ENCODE measurements around the gene RBM34.
"Not testable (repeated sequence)": the region's sequence is repeated elsewhere in the genome, so short reads cannot be mapped to it uniquely, and the experiment has no call there.

RBM34 gene

DNA sequence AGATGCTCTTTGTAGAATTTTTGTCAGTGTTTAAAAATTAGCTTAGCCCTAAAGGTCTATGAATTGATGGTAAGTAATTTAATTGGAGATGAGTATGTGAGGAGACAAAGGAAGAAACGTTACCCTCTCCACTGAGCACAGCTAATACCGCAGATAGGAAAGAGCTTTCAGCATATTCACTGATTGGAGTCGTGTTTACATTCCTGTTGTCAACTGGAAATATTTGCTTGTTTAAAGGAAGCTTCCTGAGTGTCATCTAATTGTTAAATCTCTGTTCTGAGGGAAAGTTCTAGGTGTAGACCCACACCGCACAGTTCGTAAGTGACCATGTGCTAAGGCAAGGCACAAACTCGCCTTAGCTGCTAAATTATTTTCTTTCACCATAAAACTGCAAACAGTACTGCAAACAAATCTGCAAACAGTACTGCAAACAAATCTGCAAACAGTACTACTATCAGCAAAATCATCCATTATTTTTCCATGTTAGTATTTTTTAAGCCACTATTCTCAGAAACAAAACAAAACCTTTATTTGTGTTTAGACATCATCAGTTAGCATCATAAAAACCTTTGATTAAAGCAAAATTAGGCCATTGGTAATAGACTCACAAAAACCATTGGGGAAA lies 65.0 kb downstream of the RBM34 start:
- no peaks in the 10 kb centered on the region for H3K36me3 Mint-ChIP-seq
- no peak overlapping the region for H3K4me3 Mint-ChIP-seq
- H3K9me3 Mint-ChIP-seq (ENCODE audit: low read depth) = no peaks in the 10 kb centered on the region
- peaks cover 8% of the 10 kb centered on the region for H3K27me3 Mint-ChIP-seq
- peaks cover 8% of the 10 kb centered on the region for H3K4me1 Mint-ChIP-seq (ENCODE audit: low read depth)
- H3K27ac Mint-ChIP-seq = no peak overlapping the region

DNA sequence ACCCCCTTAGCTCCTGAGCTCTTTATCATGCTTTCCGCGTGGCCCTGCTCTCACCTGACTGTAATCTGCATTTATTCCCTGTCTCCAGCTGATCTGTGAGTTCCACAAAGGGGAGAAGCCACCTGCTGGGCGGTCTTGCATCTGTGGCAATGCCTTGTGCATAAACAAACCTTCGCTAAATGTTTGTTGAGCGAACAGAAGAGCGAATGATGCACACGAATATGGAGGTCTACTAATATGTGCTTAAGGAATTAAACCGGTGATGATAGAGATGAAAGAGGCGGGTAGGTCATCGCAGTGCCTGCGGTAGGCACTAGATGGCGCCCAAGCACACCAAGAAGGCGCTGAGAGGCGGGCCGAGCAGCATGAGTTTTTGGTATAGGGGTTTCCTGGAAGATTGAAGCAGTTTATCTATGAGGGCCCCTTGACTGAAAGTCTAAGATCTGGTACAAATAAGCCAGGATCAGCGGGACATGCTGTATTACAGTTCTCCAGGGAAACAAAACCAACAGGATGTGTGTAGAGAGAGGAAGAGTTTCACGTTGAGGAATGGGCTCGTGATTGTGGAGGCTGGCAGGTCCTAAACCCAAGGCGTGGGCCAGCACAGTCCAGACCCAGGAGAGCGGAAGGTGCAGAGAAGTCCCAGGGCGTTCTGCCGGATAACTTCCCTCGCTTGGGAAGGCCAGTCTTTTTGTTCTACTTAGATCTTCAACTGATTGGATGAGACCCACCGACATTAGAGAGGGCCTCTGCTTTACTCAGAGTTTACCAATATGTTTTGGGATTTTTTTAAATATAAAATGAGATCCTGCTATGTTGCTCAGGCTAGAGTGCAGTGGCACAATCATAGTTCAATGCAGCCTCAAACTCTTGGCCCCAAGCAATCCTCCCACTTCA lies 67.1 kb downstream of the RBM34 start:
- Mint-ChIP-seq H3K27me3 (peaks cover 7% of the 10 kb centered on the region), H3K4me3 (no peak overlapping the region), H3K36me3 (no peaks in the 10 kb centered on the region), H3K9me3 (ENCODE audit: low read depth) (no peaks in the 10 kb centered on the region), H3K27ac (no peak overlapping the region), H3K4me1 (ENCODE audit: low read depth) (peaks cover 6% of the 10 kb centered on the region)

DNA sequence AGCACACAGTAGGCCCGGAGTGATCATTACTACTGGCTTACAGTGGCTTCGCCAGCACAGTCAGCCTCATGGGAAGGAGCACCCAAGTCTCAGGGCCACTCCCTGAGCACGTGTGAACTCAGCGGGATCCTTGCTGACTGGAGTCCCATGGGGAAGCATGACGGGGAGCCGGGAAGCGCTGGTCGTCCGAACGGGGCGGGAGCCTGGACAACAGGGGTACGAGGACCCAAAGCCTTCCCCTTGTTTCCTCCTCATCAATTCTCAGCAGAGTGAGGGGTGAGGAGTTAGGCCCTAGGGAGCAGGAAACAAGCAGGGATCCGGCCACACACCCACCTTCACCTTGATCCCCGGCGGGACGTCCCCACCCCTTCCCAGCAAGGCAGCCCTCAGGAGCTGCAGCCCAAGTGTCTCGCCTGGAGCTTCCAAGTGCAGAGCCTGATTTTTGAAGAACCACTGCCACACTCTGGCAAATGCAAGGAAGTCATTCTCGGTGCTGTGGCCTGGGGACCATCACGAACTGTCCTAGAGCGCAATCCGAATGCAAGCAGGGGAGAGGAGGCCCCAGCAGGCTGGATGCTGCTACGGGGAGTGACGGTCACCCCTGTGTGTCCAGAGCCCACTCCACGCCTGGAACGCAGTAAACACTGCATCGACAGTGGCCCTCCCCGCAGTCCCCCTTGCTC lies 67.9 kb downstream of the RBM34 start:
- Mint-ChIP-seq H3K4me1 (ENCODE audit: low read depth) (peaks cover 6% of the 10 kb centered on the region), H3K27me3 (peaks cover 7% of the 10 kb centered on the region), H3K4me3 (no peak overlapping the region), H3K36me3 (no peaks in the 10 kb centered on the region), H3K9me3 (ENCODE audit: low read depth) (no peaks in the 10 kb centered on the region), H3K27ac (no peak overlapping the region)

DNA sequence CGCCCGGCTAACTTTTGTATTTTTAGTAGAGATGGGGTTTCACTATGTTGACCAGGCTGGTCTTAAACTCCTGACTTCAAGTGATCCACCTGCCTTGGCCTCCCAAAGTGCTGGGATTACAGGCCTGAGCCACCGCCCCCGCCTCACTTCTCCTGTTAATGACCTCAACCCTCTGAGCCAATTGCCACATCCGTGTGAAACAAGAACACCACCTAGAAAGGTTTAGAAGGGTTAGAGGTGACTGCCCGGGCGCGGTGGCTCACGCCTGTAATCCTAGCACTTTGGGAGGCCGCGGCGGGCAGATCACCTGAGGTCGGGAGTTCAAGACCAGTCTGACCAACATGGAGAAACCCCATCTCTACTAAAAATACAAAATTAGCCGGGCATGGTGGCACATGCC lies 68.6 kb downstream of the RBM34 start:
- not testable (repeated sequence) for H3K4me1 Mint-ChIP-seq (ENCODE audit: low read depth); H3K9me3 Mint-ChIP-seq (ENCODE audit: low read depth); H3K36me3 Mint-ChIP-seq; H3K27me3 Mint-ChIP-seq; H3K27ac Mint-ChIP-seq; H3K4me3 Mint-ChIP-seq

DNA sequence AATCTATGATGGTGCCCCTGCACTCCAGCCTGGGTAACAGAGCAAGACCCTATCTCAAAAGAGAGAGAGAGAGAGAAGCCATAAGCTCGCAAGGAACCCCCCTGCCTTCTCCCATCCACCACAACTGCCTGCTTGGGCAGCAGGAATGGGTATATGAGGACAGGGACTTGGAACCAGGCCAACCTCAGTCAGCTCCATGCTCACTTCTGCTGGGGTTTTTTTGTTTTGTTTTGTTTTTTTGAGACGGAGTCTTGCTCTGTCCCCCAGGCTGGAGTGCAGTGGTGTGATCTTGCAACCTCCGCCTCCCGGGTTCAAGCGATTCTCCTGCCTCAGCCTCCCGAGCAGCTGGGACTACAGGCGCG lies 69.0 kb downstream of the RBM34 start:
- not testable (repeated sequence) for H3K4me3 Mint-ChIP-seq; H3K36me3 Mint-ChIP-seq; H3K27me3 Mint-ChIP-seq; H3K9me3 Mint-ChIP-seq (ENCODE audit: low read depth); H3K4me1 Mint-ChIP-seq (ENCODE audit: low read depth); H3K27ac Mint-ChIP-seq

DNA sequence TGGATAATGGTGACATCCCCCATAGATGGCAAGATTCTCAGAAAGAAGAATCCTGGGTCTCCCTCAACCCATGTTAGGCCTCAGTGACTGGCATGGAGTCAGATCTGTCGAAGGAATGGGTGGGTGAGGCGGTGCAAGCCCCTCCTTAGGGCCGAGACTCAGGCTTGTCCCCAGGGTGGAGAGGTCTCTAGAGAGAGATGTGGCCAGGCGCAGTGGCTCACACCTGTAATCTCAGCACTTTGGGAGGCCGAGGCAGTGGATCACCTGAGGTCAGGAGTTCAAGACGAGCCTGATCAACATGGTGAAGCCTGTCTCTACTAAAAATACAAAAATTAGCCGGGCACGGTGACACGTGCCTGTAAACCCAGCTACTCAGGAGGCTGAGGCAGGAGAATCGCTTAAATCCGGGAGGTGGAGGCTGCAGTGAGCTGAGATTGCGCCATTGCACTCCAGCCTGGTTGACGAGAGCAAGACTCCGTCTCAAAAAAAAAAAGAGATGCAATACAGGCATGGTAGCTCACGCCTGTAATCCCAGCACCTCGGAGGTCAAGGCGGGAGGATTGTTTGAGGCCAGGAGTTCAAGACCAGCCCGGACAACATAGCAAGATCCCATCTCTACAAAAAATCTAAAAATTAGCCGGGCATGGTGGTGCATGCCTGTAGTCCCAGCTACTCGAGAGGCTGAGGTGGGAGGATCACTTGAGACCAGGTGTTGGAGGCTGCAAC lies 69.6 kb downstream of the RBM34 start:
- not testable (repeated sequence) for H3K27me3 Mint-ChIP-seq; H3K4me1 Mint-ChIP-seq (ENCODE audit: low read depth); H3K27ac Mint-ChIP-seq; H3K9me3 Mint-ChIP-seq (ENCODE audit: low read depth); H3K4me3 Mint-ChIP-seq; H3K36me3 Mint-ChIP-seq

DNA sequence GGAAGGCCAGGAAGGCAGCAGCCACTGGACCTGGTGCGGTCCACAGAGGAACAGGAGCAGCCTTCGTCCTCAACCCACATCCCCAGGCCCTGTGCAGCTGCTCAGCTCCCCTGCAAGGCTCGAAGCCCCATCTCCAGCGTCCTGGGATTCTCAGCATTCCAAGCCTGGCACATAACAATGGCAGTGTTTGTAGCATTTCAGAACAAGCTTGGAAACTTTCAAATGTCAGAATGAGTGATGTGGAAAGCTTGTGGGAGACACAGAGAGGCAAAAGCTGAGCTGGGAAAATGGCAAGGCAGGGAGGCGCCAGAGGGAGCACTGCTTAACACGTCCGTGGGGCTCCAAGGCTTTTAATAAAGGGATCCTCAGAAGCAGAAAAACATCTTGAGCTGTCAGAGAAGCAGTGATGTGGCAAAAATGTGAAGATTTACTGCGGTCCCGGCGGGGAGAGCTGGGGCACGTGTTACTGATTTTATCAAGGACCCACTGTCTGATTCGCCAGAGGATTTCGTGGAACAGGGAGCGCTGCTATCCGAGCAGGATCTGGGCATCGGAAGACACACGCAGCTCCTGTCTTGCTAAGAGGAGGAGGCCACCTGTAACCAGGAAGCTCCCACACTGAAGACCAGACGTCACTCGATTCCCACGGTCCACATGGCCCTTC lies 70.5 kb downstream of the RBM34 start:
- H3K4me3 Mint-ChIP-seq = no peak overlapping the region
- no peak overlapping the region for H3K27ac Mint-ChIP-seq
- no peaks in the 10 kb centered on the region for H3K36me3 Mint-ChIP-seq
- peaks cover 6% of the 10 kb centered on the region for H3K4me1 Mint-ChIP-seq (ENCODE audit: low read depth)
- peaks cover 2% of the 10 kb centered on the region for H3K27me3 Mint-ChIP-seq
- H3K9me3 Mint-ChIP-seq (ENCODE audit: low read depth) = no peaks in the 10 kb centered on the region

DNA sequence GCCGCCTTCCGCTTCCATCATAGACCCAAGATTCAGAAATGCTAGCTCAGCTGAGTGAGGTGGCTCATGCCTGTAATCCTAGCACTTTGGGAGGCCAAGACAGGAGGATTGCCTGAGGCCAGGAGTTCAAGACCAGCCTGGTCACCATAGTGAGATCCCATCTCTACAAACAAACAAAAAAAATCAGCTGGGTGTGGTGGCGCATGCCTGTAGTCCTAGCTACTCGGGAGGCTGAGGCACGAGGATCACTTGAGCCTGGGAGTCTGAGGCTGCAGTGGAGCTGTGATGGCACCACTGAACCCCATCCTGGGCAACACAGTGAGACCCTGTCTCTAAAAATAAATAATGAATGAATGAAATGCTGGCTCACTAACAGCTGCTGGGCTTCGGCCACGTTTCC lies 72.1 kb downstream of the RBM34 start:
- no peak overlapping the region for H3K27ac Mint-ChIP-seq
- H3K36me3 Mint-ChIP-seq = no peaks in the 10 kb centered on the region
- H3K27me3 Mint-ChIP-seq = peaks cover 2% of the 10 kb centered on the region
- no peak overlapping the region for H3K4me3 Mint-ChIP-seq
- no peaks in the 10 kb centered on the region for H3K9me3 Mint-ChIP-seq (ENCODE audit: low read depth)
- peaks cover 5% of the 10 kb centered on the region for H3K4me1 Mint-ChIP-seq (ENCODE audit: low read depth)

DNA sequence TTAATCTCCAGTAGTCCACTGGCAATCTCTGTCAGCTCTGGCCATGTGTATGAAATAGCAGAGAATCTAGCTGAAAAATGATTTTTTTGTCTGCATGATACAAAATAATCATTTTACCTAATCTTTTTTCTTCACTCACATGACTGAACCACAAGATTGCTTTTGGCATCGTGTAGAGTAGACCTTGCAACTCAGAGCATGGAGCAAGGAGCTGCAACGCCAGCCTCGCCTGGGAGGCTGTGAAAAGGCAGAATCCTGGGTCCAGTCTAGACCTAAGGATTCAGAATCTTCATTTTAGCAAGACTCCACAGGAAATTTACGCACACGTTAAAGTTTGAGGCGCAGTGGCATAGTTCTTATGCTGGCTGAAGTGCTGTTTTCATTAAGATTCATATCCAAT lies 72.6 kb downstream of the RBM34 start:
- Mint-ChIP-seq H3K36me3 (no peaks in the 10 kb centered on the region), H3K27ac (no peak overlapping the region), H3K4me3 (no peak overlapping the region), H3K4me1 (ENCODE audit: low read depth) (peaks cover 6% of the 10 kb centered on the region), H3K9me3 (ENCODE audit: low read depth) (no peaks in the 10 kb centered on the region), H3K27me3 (no peaks in the 10 kb centered on the region)

DNA sequence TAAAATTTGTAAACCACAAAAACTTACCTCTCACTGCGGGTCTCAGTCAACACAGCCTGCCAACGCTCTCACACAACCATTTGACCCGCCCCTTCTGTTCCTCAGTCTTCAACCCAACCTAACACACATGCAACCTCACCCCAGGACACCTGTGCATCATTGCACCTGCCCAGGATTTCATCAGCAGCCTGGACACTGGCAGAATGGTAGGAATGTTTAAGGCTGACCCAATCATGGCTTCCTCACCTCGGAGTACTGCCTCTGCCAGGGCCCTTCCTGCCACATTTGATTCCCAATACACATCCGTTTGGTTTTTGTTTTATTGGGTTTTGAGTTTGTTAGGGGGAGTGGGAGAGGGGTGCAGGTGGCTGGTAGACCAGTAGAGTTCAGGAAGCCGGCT lies 73.1 kb downstream of the RBM34 start:
- no peaks in the 10 kb centered on the region for H3K9me3 Mint-ChIP-seq (ENCODE audit: low read depth)
- H3K36me3 Mint-ChIP-seq = no peaks in the 10 kb centered on the region
- H3K27me3 Mint-ChIP-seq = no peaks in the 10 kb centered on the region
- H3K27ac Mint-ChIP-seq = no peak overlapping the region
- H3K4me1 Mint-ChIP-seq (ENCODE audit: low read depth) = peaks cover 11% of the 10 kb centered on the region
- no peak overlapping the region for H3K4me3 Mint-ChIP-seq

DNA sequence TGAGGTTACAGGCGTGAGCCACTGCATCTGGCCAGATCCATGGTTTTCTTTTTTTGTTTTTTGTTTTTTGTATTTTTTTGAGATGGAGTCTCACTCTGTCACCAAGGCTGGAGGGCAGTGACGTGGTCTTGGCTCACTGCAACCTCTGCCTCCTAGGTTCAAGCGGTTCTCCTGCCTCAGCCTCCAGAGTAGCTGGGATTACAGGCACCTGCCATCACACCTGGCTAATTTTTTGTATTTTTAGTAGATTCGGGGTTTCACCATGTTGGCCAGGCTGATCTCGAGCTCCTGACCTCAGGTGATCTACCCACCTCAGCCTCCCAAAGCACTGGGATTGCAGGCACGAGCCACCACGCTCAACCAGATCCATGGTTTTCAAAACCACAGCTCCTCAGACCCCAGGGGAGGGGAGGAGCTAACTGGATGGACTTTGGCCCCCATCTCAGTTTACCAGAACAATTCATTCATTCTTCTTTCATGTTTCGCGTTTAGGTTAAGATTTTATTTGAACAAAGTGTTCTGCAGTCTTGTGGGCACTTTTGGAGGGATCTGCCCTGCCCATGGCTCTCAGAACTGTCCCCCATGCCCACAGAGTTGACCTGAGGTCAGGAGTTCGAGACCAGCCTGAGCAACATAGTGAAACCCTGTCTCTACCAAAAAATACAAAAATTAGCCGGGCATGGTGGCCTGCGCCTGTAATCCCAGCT lies 75.5 kb downstream of the RBM34 start:
- not testable (repeated sequence) for H3K36me3 Mint-ChIP-seq; H3K27me3 Mint-ChIP-seq; H3K4me3 Mint-ChIP-seq; H3K27ac Mint-ChIP-seq; H3K9me3 Mint-ChIP-seq (ENCODE audit: low read depth)
- peaks cover 13% of the 10 kb centered on the region for H3K4me1 Mint-ChIP-seq (ENCODE audit: low read depth)

Data from activated naive CD8-positive, alpha-beta T cell (primary cell).